Thyroid gland (tissue), 4 donors: ENCODE results near the gene PHOX2A.

Source experiments
- POLR2A ChIP-seq, 2 donors: fragments of 450-650 bp; IDR thresholded peaks; one replicate each; pipeline ENCODE4 v1.6.1; 2017; ENCODE audit warnings: antibody characterized with exemption in 2 of 2, mild to moderate bottlenecking in 2 of 2, moderate library complexity in 1 of 2
- TF ChIP-seq, protein P1 (sequence below), 6 experiments: fragments of 200-600 bp in 3 of 6; fragments of 450-650 bp in 3 of 6; sonication (generic) in 3 of 6; IDR thresholded peaks; one replicate each; pipeline ENCODE4 v1.5.1; 2016 to 2019; ENCODE audit warnings: antibody characterized with exemption in 6 of 6, mild to moderate bottlenecking in 2 of 6, inconsistent platforms in 1 of 6, moderate library complexity in 1 of 6

DNA sequence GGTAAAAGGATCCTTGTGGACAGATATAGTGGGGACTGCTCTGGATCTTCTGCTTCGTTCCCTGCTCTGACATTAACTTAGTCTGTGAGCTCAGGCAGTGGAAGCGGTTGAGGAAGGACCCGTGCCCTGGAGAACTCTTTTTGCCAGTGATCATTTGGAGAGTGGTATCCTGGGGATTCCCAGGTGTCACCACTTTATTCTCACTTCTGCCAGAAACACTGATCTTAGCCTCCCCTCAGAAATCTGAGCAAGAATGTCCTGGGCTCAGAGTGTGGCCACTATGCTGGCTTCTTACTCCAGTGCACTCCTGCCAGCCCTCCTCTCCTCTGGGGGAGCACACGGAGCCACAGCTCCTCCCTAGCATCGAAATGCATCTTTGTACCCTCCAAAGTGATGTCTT, 7.6 kb upstream of the PHOX2A start:
- TF ChIP-seq, protein P1, sequence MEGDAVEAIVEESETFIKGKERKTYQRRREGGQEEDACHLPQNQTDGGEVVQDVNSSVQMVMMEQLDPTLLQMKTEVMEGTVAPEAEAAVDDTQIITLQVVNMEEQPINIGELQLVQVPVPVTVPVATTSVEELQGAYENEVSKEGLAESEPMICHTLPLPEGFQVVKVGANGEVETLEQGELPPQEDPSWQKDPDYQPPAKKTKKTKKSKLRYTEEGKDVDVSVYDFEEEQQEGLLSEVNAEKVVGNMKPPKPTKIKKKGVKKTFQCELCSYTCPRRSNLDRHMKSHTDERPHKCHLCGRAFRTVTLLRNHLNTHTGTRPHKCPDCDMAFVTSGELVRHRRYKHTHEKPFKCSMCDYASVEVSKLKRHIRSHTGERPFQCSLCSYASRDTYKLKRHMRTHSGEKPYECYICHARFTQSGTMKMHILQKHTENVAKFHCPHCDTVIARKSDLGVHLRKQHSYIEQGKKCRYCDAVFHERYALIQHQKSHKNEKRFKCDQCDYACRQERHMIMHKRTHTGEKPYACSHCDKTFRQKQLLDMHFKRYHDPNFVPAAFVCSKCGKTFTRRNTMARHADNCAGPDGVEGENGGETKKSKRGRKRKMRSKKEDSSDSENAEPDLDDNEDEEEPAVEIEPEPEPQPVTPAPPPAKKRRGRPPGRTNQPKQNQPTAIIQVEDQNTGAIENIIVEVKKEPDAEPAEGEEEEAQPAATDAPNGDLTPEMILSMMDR (IDR thresholded peaks at IDR 0.05), result no peak
- TF ChIP-seq POLR2A (IDR thresholded peaks at IDR 0.05), result no peak
